Activated gamma-delta T cell treated with anti-CD3 and anti-CD28 coated beads, Interleukin-2, amount 50 U/mL, for 16 hours (primary cell): ENCODE results near the gene PKMYT1.

Experiments used
- DNase-seq: peaks from one replicate; pipeline ENCODE4 v3.0.0-alpha.2; 2020; ENCODE audit warnings: low read depth

The PKMYT1 gene

DNA sequence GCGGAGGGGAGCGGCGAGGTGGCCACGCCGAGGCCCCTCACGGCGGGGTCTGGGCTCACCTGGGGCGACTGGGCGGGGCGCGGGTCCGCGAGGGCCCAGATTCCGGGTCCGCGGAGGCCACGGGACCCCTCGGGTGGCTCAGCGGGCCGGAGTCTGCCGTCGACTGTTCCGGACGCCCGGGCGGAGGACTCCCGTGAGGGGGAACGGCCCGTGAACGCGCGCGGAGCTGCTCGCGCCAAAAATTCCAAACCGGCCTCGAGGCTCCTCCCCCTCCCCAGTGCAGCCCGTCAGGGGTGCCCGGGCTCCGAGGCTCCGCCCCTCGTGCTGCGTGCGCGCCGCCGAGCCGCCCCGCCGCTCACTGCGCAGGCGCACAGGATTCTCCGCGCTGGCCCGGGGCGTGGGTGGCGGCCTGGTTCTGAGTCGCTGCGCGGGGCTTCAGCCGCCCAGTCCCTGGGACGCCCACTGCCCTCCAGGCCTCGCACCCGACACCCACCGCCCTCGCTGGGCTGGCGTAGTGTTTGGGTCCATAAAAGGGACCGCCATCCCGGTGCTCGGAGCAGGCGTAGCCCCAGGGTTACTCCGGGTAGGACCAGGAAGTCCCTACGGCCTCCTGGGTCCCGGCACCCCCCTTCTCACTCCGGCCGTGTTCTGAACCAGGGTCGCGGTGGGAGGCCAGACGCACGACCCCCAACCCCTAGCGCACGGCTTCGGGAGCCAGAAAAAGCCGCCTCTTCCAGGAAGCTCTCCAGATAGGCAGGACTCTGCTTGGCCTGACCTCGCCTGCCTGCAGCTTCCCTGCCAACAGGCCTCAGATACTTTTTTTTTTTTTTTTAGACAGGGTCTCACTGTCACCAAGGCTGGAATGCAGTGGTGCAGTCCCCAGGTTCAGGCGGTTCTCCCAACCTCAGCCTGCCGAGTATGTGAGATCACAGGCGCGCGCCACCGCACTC, at the start of gene PKMYT1:
TSS of gene PKMYT1 (minus strand) at position 220 of the 950 bp plus-strand sequence. CDS start 789 bp downstream, outside the sequence.
- peak; percentile 89 for DNase-seq

- no peak for DNase-seq
These were observed 49.4 kb upstream of the PKMYT1 start for GRCh38 chr16:3029491-3030221.

GRCh38 chr16:3028716-3029319, 48.6 kb upstream of the PKMYT1 start:
- no peak for DNase-seq

GRCh38 chr16:3027983-3028715, 47.9 kb upstream of the PKMYT1 start:
- DNase-seq, result peak; percentile 79

GRCh38 chr16:3027489-3027795, 47.2 kb upstream of the PKMYT1 start:
- no peak for DNase-seq

- DNase-seq, result no peak
These were observed 46.6 kb upstream of the PKMYT1 start for GRCh38 chr16:3026609-3027488.

- DNase-seq, result no peak
These were observed 45.7 kb upstream of the PKMYT1 start for GRCh38 chr16:3026003-3026378.

DNA sequence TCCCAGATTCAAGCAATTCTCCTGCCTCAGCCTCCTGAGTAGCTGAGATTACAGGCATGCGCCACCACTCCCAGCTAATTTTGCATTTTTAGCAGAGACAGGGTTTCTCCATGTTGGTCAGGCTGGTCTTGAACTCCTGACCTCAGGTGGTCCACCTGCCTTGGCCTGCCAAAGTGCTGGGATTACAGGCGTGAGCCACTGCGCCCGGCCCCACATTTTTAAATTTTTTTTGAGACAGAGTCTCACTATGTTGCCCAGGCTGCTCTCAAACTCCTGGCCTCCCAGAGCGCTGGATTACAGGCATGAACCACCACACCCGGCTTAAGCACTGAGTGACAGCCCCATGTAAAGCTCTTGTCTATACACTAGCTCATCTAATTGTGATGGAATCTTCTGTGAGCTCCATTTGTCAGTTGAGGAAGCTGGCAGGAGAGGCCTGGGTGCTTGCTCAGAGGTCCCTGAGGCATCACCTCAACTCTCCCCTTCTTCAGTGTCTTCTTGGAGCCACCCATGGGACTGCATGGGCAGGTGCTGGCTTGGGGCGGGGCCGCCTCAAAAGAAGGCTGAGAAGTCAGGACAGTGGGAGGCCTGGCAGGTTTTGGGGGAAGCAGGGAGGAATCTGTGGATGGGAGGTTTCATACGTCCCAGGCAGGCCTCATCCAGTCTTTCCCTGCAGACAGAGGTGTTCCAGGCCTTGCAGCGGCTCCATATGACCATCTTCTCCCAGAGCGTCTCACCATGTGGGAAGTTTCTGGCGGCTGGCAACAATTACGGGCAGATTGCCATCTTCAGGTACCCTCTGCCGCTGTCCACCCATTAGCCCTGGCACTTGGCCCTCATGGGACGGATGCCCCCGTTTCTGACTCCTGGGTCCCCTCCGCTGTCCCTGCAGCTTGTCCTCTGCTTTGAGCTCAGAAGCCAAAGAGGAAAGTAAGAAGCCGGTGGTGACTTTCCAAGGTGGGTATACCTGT, 45.1 kb upstream of the PKMYT1 start:
- no peak for DNase-seq

- peak; percentile 90 for DNase-seq
These were observed 43.6 kb upstream of the PKMYT1 start, which contains the start of the genes HCFC1R1 and THOC6 for GRCh38 chr16:3023669-3024478. TSS of gene HCFC1R1 (minus strand) at chr16:3023942. CDS start at chr16:3023941, 1 bp downstream. TSS of gene THOC6 (plus strand) at chr16:3024035. CDS start at chr16:3024327, 292 bp downstream.

GRCh38 chr16:3023415-3023668, 43.1 kb upstream of the PKMYT1 start:
- DNase-seq, result no peak

- DNase-seq, result no peak
These were observed 42.6 kb upstream of the PKMYT1 start for GRCh38 chr16:3022684-3023414.

GRCh38 chr16:3022208-3022683, 42.0 kb upstream of the PKMYT1 start:
- DNase-seq, result peak; percentile 82

- peak; percentile 59 for DNase-seq
These were observed 41.4 kb upstream of the PKMYT1 start for GRCh38 chr16:3021449-3022207.

DNA sequence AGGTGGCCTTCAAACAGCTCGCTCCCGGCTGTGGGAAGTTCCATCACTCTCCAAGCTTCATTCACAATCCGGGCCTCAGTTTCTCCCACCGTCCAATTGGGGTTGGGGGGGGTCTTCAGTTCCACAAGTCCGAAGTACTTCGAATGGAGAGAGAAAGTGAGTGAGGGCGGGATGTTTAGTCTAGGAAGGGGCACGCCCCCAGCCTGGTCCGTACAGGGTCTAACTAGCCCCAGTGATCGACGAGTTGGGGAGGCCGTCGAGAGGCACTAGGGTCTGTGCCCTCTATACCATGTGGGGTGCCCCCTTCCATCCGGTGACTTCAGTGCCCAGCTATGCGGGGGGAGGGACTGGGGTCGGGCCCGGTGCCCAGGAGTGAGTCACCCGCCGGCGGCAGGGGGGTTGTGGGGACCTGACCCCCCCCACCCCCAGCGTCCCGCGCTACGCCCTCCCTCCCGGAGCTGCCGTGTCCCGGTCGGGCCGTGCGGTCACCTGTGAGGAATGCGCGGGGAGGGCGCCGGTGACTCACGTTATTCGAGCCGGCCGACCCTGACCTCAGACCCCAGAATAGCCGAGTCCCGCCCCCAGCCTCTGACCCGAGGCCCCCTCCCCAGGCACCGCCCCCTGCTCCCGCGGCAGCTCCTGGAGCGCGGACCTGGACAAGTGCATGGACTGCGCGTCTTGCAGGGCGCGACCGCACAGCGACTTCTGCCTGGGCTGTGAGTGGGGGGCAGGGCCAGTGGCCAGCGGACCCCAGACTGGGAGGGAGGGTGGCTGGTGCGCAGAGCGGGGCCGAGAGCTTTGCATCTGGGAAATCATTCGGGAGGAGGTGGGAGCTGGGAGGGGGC, 40.6 kb upstream of the PKMYT1 start:
- DNase-seq, result peak; percentile 67

DNA sequence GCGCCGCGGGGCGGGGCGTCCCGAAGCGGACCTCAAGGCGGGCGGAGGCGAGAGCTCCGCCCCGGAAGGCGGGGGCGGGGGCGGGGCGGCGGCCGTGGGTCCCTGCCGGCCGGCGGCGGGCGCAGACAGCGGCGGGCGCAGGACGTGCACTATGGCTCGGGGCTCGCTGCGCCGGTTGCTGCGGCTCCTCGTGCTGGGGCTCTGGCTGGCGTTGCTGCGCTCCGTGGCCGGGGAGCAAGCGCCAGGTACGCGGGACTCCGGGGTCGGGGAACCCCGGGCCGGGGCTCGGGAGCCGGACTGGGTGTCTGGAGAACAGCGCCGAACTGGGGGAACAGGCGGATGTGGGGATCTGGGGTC, 40.0 kb upstream of the PKMYT1 start, which contains the start of gene TNFRSF12A:
TSS of gene TNFRSF12A (plus strand) at position 122 of the 357 bp plus-strand sequence. CDS start at position 152, 30 bp downstream.
- DNase-seq, result peak; percentile 48

GRCh38 chr16:3019594-3020246, 39.5 kb upstream of the PKMYT1 start:
- no peak for DNase-seq
